NT2/D1 (cell line): Measurements from ENCODE around the gene SDK2.

ENCODE experiments used
- DNase-seq: peaks from one replicate; pipeline ENCODE4 v3.0.0-alpha.2; 2011; ENCODE audit warnings: low read depth, low spot score
- H3K27me3 ChIP-seq: 2 replicates; pipeline ENCODE4 v1.6.0; 2011; ENCODE audit warnings: mild to moderate bottlenecking; ENCODE audit not compliant: insufficient read length, insufficient read depth
- H3K36me3 ChIP-seq: 2 replicates; pipeline ENCODE4 v1.6.1; 2011; ENCODE audit warnings: mild to moderate bottlenecking, low read length, mixed read lengths; ENCODE audit not compliant: insufficient read depth, insufficient read length
- H3K4me1 ChIP-seq: 2 replicates; pipeline ENCODE4 v1.5.1; 2011; ENCODE audit not compliant: insufficient read depth, insufficient read length
- H3K4me3 ChIP-seq: 2 replicates; pipeline ENCODE4 v1.5.1; 2011; ENCODE audit warnings: low read depth; ENCODE audit not compliant: insufficient read length
- H3K9ac ChIP-seq: 2 replicates; pipeline ENCODE4 v1.6.0; 2011; ENCODE audit warnings: low read depth; ENCODE audit not compliant: insufficient read length
- H3K9me3 ChIP-seq: 2 replicates; pipeline ENCODE4 v1.5.1; 2011; ENCODE audit warnings: mild to moderate bottlenecking, low read length; ENCODE audit not compliant: insufficient read depth
- SUZ12 ChIP-seq: IDR thresholded peaks from 2 replicates; pipeline ENCODE4 v1.6.1; 2011; ENCODE audit not compliant: insufficient read length, insufficient read depth; ENCODE audit errors: extremely low read depth
- YY1 ChIP-seq: IDR thresholded peaks from 2 replicates; pipeline ENCODE4 v1.6.1; 2011; ENCODE audit not compliant: insufficient read length, insufficient read depth
- ZNF274 ChIP-seq: IDR thresholded peaks from 2 replicates; pipeline ENCODE4 v1.6.1; 2011; ENCODE audit warnings: mild to moderate bottlenecking, low read depth, low read length

The SDK2 gene

DNA sequence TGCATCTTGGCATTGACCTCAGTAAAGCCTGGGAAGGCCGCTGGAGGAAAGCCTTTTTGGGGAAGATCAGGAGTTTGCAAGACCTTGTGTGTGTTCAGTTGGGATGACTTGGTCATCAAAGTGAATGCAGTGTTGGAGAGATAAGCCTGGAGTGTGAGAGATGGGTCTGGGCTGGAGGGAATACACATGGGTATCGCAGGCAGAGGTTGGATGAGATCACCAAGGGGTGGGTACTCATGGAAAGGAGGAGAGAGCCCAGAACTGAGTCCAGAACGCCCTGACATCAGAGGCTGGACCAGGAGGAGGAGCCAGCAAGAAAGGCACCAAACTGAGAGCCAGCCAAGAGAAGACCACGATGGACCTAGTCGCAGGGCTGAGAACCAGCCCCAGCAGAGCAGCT, 35.2 kb downstream of the SDK2 start:
- DNase-seq = no peak
- peaks cover 24% of the 10 kb centered on the region for H3K4me1 ChIP-seq
- H3K4me3 ChIP-seq = no peak overlapping the region
- peaks cover 4% of the 10 kb centered on the region for H3K36me3 ChIP-seq
- H3K9ac ChIP-seq = no peak overlapping the region
- no peak for TF ChIP-seq YY1
- no peak for TF ChIP-seq SUZ12
- no peak for TF ChIP-seq ZNF274
- peaks cover 9% of the 10 kb centered on the region; the same call in 1 of the 2 replicates for H3K9me3 ChIP-seq
- H3K27me3 ChIP-seq = no peaks in the 10 kb centered on the region

DNA sequence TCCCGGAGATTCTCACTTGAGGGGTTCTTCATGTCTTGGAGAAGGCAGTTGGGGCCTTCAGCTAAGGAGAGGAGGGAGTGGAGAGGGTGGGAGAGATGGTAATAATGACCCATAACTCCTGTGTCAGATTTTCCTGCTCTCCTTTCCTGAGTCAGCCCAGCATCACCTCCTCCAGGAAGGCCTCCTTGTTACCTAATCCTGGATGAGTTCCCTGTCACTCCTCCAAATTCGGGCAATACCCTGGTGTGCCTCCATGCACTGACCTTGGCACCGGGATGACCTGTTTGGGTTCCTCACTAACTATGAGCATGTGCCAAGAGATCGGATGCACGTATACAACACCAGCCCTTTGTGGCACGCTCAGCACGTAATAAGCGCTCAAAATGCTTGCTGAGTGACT, 38.8 kb downstream of the SDK2 start:
- Histone ChIP-seq H3K4me1 (peaks cover 9% of the 10 kb centered on the region), H3K9ac (no peak overlapping the region), H3K36me3 (peaks cover 16% of the 10 kb centered on the region), H3K4me3 (no peak overlapping the region), H3K27me3 (no peaks in the 10 kb centered on the region), H3K9me3 (peaks cover 23% of the 10 kb centered on the region; the same call in 1 of the 2 replicates)
- no peak for TF ChIP-seq YY1
- TF ChIP-seq ZNF274 = no peak
- no peak for TF ChIP-seq SUZ12
- no peak for DNase-seq

DNA sequence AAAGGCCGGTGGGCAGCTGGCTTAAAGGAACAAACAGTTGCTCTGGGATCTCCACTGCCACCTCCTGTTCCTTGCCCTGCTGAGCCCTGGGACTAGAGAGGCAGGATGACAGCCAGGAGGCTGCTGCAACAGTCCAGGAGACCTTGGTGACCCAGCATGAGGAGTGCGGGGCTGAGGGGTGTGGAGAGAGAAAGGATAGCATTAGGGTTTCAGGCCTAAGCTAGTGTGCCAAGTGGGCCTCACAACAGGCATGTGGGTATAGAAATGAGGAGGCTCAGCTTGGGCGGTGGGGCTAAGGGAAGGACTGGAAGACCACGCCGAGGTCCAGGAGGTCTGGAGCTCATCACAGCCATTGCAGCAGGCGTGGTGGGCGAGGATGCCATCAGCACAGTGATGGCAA, 39.8 kb downstream of the SDK2 start:
- Histone ChIP-seq H3K4me3 (no peak overlapping the region), H3K9ac (no peak overlapping the region), H3K36me3 (peaks cover 16% of the 10 kb centered on the region), H3K4me1 (peaks cover 3% of the 10 kb centered on the region), H3K27me3 (no peaks in the 10 kb centered on the region), H3K9me3 (peaks cover 23% of the 10 kb centered on the region; the same call in 1 of the 2 replicates)
- no peak for DNase-seq
- no peak for TF ChIP-seq ZNF274

DNA sequence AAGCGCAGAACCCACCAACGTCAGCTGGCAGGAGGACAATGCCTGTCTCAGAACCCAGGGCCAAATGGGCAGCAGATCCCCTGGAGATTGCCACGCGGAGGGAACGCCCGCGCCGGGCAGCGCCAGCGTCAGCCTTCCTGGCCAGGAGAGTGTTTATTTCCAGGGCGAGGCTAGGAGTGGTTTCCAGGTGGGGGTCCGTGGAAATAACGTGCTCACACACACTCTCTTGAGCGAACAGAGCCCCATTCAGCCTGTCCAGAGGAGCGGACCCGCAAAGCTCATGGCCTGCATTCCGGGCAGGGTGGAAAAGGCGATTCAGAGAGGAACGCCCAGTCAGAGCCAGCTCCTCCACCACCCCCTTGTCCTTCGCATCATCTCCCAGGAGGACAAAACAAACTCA, 40.3 kb downstream of the SDK2 start:
- TF ChIP-seq ZNF274 (no peak), SUZ12 (no peak), YY1 (no peak)
- DNase-seq = no peak
- no peak overlapping the region for H3K4me3 ChIP-seq
- peaks cover 16% of the 10 kb centered on the region for H3K36me3 ChIP-seq
- no peak overlapping the region for H3K9ac ChIP-seq
- H3K9me3 ChIP-seq = peaks cover 23% of the 10 kb centered on the region; the same call in 1 of the 2 replicates
- no peaks in the 10 kb centered on the region for H3K27me3 ChIP-seq
- peaks cover 3% of the 10 kb centered on the region for H3K4me1 ChIP-seq

DNA sequence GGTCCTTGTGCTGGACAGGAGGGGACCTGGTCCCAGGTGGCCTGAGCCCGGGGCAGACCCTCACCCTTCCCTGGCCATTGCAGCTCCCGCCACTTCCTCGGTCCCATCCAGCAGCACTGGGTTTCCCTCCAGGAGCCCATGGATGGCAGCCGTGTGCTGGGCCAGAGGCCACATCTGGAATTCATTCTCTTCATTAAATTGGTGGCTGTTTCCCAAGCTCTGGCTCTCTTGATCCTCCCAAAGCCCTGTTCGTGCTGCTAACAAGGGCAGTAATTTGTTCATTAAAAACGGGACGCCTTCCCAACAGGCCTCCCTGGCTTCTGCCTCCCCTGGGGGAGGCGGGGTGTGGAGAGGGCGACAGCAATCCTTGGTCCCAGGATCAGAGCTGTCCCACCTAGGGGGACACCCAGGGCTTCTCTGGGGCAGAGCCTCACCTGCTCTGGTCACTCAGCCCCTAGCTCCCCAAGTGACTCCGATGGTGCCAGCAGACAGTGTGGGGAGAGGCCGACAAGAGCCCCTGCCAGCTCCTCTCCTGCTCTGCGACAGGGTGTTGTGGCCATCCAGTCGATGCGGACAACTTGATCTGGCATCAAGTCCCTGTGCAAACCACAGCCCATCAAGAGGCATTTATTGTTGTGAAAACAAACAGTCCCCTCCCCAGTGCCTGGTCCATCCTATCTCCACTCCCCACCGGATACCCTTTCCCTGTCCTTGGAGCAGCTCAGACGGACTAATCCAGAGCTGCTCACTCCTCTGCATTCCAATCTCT, 44.0 kb downstream of the SDK2 start:
- H3K36me3 ChIP-seq = peaks cover 21% of the 10 kb centered on the region
- H3K27me3 ChIP-seq = no peaks in the 10 kb centered on the region
- DNase-seq = no peak
- TF ChIP-seq YY1 = no peak
- no peak for TF ChIP-seq ZNF274
- TF ChIP-seq SUZ12 = no peak
- peaks cover 10% of the 10 kb centered on the region for H3K4me1 ChIP-seq
- H3K9me3 ChIP-seq = peaks cover 23% of the 10 kb centered on the region; the same call in 1 of the 2 replicates
- H3K4me3 ChIP-seq = no peak overlapping the region
- no peak overlapping the region for H3K9ac ChIP-seq

DNA sequence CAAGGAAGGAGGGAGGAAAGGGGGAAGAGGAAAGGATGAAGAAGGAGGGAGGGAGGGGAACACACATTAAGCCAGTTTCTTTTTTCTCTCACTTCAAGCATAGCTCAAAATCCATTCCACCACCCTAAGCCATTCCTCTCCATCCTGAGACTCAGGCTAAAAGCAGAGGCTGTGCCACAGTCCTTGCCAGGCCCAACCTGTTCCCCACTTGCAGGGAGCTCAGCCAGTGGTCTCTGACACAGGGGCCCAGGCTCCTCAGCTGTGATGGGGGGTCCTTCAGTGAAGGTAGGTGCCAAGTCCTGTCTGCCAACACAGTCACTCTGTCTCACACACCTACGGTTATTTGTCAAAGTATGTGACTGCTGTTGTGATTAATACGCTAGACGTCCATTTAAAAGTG, 44.6 kb downstream of the SDK2 start:
- Histone ChIP-seq H3K36me3 (peaks cover 17% of the 10 kb centered on the region), H3K4me1 (peaks cover 15% of the 10 kb centered on the region), H3K27me3 (no peaks in the 10 kb centered on the region), H3K9me3 (peaks cover 20% of the 10 kb centered on the region; the same call in 1 of the 2 replicates), H3K4me3 (no peak overlapping the region), H3K9ac (no peak overlapping the region)
- TF ChIP-seq SUZ12 (no peak), ZNF274 (no peak), YY1 (no peak)
- DNase-seq = no peak

DNA sequence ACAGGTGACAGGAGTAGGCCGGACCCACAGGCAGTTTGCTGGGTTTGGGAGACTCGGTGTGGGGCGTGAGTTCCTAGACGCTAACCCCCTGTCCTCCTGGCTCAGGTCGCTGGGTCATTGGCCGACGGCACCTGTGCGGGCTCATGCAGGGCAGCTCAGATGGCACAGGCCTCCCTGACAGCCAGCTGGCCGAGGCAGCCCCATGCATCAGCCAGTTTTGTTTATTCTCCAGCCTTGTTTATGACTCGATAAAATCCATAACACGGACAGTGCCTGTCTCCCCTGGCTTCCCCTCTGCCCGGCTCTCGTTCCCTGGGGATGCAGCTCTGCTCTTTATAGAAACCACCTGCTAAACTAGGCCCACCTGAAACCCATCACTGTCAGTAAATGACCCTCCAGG, 46.0 kb downstream of the SDK2 start:
- peaks cover 6% of the 10 kb centered on the region; the same call in 1 of the 2 replicates for H3K9me3 ChIP-seq
- TF ChIP-seq SUZ12 (no peak), YY1 (no peak), ZNF274 (no peak)
- no peaks in the 10 kb centered on the region for H3K27me3 ChIP-seq
- no peak overlapping the region for H3K9ac ChIP-seq
- H3K4me1 ChIP-seq = peaks cover 16% of the 10 kb centered on the region
- peaks cover 19% of the 10 kb centered on the region for H3K36me3 ChIP-seq
- H3K4me3 ChIP-seq = no peak overlapping the region
- DNase-seq = no peak
